NCI-H69 (cell line): ENCODE results near the gene FRMD5.

Experiments used
- DNase-seq: peaks from one replicate; lab custom pipeline; 2025; lab: John Stamatoyannopoulos, UW

FRMD5 gene

DNA sequence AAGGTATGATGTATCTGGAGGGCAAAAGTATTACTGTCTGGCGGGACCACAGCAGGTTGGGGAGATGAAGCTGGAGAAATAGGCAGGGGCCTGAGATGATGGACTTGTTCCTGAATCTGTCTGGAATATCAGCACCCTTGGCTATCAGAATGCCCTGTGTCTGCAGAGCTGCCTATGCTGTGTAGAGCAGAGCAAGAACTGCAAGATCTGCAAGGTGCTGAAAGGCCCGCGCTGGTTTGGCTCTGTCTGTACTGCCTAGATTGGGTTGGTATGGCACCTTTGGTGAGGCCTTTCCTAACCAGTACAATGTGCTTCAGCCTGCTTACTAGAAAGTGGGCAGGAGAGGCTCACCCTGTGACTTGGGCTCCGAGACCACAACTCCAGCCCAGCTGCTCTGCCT lies 271.5 kb downstream of the FRMD5 start:
- DNase-seq: no peak

DNA sequence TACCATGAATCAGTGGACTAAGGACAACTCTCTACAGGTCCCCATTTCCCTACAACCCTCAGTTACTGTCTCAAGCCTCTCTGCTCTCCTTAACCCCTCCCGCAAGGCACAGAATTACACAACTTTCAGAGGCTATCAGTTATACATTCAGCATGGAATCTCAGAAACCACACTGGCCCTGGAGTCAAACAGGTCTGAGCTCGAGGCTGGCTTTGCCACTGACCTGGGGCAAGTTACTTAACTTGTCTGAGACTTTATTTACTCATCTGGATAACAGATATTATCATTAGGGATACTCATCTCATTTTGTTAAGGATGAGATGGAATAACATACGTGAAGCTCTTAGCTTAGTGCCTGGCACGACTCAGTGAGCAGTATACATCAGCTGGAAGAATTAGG lies 273.1 kb downstream of the FRMD5 start:
- DNase-seq: no peak

DNA sequence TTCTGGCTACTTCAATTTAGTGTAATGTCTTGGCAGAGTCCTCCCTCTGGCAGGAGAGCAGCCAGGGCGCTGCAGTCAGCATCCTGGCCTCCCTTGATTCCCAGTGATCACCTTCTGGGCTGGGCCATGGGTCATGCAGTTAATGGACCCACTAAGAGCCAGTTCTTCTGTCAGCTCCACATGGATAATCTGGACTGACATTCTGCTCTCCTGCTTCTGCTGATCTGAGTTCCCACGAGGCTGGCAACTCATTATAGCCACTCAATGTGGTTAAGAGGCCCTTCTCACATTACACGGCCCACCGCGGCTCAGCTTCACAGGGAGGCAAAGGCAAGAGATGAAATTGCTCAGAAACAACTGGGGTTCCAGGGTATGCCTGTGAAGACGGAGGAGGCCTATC lies 274.3 kb downstream of the FRMD5 start:
- DNase-seq: peak; percentile 72

DNA sequence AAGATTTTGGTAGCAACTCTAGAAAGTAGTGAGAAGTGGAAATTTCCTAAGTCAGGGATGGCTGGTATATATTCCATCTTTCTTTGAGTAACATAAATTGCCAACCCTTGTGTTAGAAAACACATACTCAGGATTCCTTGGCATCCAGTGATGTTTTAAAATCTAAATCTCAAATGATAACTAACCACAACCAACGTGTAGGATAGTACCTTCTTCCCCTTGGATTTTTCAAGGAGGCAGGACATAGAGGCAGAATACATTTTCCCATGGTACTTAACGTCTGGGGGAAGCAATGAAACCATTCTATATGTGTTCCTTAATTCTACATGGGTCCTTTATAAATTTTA lies 274.8 kb downstream of the FRMD5 start:
- no peak for DNase-seq

DNA sequence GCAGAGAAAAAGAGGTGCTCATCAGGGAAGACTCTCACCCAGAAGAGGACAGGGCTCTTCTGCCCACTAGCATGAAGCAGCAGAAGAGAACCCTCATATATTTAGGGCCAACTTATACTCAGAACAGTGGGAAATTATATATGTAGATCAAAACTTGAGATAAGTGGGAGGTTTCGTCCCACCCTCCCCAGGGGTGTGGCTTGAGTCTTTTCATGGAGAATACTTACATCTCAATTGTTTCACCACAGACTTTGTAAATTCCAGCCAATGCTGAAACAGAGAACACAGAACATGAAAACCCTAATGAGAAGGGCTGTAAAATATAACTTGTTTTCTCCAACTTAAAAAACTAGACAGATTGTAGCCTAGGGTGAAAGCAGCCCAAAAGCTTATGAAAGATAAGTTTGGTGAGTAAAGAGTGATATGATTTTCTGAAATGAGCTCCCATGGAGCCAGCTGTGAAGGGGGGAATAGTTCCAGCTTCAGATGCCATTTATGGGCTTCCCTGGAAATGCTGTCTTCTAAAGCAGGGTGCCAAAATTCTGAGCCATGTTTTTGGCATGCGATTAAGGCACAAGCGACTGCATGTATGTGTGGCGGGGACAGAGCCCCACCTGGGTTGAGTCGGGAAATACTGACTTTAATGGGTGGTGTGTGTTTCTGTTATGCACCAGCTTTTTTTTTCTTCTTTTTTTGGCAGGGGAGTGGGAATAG lies 275.4 kb downstream of the FRMD5 start:
- DNase-seq: no peak

DNA sequence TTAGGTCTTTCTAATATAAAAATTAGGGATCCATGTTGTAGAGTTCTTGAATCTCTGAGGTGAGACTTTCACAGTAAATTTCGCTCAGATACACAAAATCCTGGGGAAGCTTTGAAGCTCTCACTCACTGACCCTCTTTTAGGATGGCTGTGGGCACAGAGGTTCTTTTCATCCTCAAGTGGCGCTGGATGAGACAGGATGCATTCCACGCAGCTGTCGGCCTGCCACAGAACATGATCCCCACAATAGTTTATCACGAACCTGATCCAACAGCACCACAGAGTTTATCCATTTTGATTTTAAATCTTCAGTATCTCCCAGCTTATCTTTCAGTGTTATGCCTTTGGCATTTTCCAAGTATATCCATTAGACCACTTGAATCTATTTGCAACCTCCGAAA lies 276.4 kb downstream of the FRMD5 start:
- DNase-seq: no peak

DNA sequence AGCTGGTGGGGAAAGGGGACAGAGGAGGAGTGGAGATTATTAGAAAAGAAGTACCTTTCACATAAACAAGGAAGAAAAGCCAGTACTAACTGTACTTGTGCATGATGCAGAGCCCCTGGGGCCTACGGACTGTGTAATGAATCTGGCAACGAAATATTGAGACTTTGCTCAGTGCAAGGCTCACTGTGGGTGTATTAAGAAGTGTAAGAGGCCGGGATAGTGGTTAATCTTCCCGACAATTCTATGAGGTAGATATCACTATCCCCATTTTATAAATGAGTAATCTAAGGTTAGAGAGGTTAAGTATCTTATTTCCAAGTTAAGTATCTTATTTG lies 278.8 kb downstream of the FRMD5 start:
- DNase-seq: no peak

DNA sequence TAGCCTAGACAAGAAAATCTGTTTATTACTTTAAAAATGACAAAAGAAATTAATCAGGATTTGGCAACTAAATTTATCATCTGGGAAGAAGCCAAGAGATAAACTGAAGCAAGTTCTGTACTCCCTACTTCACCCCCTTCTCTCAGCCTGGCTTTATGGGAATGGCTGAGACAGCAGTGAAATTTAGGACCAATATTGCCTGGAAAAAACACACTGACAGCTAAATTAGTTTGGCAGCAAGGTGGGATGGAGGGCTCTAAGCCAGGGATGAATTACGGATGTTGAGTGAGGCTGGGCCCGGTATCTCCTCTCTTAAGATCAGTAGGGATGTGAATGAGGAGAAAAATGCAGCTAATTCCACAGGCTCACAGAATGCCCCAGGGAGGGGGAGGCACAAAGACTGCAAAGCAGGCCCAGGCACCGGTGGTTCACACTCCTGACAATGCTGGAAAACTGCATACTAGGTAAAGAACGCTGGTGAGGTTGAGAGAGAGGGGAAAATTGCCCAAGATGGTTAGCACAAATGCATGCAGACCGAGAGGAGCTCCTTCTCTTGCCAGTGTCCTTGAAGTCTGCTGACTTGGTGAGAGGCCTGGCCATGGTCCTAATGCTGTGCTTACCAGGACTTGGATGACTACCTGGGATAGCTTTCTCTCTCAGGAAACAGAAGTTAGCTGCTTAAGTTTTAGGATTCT lies 279.3 kb downstream of the FRMD5 start:
- no peak for DNase-seq

DNA sequence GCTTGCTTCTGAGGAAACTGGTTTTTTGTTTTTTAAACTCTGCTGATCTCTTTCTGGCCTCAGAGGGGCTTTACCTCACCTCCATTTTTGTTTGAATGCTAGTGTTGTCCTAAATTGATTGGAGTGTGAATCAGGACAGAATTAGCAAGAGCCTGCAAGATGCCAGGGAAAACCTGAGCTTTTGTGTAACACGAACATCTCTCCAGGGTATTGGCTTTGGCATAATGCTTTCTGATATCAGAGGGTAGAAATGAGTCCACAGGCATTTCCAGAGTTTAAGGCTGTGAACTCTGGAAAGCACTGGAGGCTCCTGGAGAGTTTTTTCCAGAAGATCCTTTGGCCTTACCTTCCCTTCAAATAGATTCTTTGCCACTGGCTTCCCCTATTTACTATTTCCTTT lies 281.1 kb downstream of the FRMD5 start:
- no peak for DNase-seq

DNA sequence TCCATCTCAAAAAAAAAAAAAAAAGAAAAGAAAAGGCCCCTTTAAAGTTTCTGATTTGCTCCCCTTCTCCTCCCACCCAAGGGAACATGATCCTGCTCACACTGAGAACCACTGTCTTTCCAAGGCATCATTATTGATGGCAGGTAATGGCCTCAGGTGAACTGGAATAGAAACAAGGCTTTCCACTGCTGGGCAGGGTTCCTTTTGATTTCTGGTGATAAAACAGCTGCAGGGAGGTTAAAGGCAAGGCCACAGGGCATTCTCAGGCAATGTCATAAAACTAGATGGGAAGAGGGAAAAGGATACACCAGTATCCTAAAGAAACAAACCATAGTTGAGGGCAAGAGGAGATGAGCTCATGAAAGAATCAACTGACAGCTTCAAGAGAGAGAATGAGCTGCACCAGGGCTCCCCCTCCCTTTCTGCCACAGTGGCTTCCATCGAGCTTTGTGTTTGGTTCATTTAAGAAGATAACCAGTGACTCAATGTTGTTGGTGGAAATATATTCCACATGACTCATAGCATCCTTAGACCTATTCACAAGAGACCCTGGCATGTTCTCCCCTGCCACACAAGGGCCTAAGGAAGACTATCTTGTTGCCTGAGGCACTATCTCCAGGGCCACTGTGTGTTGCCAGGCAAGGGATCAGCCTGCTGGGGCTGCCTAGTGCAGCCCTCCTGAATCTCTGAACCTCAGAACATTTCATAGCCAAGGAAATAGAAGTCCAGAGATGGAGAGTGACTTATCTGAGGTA lies 281.9 kb downstream of the FRMD5 start:
- DNase-seq: peak; percentile 39

DNA sequence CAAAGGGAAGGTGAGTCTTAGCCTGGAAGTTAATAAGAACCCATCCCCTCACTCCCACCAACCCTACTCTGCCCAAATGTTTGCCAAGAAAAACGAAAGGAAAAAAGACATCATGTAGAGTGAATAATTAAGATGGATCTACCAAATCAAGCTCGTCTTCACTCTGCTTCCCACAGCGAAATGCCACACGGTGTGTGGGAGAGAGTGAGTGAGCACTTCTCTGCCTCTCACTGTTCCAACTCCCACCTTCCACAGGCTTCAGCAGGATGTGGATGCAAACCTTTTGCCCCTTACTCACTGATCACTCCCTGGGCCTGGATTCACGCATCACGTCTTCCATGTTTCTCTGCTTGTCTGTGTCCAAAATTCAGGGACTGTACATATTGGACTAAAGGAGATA lies 282.9 kb downstream of the FRMD5 start:
- DNase-seq: no peak

DNA sequence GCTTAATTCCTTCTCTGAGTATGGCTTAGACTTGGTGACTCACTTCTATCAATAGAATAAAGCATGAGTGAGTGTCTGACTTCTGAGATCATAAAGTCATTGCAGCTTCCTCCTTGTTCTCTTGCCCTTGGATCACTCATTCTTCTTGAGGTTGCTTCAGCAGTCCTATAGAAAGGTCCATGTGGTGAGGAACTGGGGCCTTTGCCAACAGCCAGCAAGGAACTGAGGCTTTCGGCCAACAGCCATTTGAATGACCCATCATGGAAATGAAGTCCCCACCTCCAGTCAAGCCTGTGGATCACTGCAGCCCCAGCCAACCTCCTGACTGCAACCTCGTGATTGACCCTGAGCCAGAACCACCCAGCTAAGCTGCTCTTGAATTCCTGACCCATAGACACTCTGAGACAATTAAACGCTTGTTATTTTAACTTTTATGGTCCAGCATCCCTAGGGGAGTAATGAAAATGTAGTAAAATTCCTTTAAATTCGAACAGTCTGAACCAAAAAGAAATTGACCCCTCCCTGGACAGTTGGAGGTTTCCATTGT lies 283.8 kb downstream of the FRMD5 start:
- no peak for DNase-seq

DNA sequence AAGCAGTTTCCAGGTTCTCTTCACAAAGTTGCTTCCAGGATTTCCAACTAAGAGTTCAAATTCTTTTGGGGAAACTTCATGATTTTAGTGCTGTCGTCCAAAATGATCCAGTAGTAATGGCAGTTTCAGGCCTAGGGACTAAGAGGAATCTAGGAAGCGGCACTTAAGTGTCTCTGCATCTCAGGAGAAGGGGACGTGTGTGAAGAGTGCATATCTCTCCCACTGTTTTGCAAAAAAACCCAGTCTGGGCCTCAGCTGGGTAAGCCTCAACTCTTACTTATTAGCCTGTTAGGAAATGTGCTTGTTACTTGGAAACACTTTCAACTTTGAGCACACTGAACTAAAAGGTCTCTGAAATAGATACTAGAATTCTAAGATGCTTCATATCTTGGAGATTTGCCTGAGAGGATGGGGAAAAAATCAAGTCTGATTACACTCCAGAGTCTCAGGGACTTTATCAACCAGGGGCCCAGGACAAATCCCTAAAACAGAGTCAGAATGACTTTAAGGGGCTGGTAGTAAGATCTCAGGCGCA lies 286.5 kb downstream of the FRMD5 start:
- DNase-seq: no peak

DNA sequence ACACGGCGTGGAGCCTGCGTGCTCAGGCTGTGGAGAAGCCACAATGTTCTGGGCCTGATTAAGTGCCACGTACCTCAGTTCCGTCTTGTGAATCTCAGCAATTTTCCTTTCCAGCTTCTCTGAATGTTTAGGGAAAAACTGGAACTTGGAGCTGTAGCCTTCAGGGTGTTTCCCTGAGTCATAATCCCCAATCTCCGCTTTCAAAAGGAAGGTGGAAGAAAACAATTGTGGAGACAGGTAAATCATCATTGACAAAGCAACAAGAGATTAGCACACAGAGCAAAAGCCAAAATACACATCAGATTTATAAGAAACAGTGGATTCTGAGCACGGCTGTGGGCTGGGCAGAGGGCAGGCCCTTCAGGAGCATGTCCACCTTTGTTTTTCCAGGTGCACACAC lies 289.3 kb downstream of the FRMD5 start:
- no peak for DNase-seq

DNA sequence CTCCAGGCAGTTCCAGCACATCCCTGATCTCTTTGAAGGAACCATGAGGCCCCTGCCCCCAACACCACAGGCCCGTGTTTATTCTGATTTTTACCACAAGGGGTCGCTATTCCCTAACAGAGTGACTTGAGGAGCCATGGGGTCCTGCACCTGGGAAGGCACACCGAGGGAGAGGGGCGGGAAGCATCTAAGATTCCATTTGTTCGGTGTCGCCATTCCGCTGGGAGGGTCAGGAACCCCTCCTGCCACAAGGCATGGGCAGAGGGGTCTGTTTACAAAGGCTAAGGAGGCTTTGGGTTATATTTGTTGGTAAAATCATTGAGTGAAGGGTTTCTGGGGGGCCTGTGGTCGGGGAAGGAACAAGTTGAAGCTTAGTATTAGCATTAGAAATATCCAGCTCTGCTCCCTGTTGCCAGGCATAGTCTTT lies 291.2 kb downstream of the FRMD5 start:
- peak; percentile 79 for DNase-seq

DNA sequence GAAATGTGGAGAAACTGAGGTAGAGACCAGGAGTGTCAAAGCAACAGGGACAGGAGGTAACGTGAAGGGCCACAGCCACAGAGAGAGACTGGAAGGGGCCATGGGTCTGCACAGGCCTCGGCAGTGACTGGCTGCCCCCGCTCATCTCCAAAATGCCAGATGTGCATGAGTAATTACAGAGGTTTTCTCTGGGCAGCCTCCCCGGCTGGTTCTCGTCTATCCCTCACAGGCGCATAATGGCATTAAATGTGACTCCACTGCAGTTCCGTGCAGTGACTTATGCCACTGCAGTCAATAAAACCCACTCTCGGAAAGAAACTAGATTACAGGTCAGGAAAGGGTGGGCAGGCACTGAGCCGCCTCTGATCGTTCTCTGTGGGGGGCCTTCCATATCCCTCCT lies 293.6 kb downstream of the FRMD5 start:
- DNase-seq: no peak

DNA sequence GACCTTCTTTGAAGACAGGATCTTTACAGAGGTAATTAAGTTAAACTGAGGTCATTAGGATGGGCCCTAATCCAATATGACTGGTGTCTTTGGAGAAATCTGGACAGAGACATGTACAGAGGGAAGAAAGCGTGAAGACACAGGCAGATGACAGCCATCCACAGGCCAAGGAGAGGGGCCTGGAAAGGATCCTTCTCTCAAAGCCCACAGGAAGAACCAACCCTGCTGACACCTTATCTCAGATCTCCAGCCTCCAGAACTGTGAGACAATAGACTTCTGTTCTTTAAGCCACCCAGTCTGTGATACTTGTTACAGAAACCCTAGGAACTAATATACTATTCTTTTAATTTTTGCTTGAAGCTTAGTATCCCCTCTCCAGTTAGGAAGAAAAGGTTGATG lies 294.1 kb downstream of the FRMD5 start:
- no peak for DNase-seq

DNA sequence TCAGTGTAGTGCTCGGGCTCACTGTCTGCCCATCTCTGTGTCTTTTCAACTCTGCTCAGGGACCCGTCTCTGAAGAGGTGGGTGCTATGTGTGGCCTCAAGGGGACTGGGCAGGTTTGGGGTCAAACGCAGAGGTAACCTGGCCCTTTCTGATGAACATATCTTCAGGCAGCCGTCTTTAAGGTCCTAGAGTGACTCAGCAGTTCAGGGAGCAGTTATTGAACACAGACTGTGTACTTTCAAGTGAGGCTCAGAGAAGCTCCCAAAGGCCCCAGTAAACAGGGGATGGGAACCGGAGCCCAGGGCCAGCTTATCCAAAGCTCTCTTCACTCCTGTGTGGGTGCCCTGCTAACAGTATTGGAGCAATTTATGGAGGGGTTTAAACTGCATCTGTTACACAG lies 295.1 kb downstream of the FRMD5 start:
- DNase-seq: no peak

DNA sequence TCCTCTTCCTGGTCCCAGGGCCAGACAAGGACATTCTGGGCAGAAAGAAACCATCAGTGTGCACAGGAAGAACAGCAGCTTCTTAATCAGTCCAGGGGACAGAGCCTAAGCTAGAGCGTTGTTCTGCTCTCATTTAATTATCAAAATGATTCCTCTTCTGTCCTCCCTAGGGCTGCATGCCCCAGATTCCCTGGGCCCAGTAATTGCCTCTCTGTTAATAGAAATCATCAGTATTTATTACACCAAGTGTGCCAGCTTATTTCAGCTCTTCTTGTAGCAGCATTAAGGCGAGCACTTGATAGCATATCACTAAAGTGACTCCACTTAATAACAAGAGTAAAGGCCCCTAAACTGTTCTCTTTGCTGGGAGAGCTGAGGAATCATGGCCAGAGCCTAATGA lies 296.2 kb downstream of the FRMD5 start:
- DNase-seq: no peak

DNA sequence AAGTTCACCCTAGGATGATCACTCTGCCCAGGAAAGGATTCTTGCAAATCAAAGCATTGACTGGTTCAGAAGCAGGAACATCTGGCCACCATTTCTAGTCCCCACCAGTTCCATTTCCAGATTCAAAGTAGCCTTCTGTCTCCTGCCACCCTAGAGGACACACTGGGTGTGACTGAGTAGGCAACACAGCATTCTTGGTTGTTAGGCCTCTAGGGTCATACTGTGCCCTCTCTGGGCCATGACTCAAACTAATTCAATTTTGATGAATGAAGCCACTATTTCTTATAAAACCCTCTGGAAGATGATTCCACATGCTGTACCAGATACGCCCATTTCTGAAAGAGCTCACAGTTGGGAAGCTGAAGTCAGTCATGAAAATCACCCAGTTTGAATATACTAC lies 298.5 kb downstream of the FRMD5 start:
- DNase-seq: no peak

DNA sequence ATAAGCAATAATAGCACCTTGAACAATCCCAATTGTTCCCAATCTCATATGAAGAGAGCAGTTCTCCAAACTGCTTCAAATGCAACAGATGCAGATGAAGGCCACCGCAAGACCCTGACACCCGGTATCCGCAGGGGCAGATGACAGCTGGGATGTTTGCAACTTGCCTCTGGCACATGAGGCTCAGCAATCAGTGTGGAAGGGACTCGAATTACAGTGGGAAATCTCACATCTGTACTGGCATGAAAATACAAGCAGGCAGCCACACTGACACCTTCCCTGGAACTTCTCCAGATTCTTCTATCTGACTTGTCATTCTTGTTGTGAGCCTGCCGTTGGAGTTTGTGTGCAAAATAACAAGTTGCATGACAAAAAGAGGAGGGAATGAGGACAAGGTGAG lies 299.5 kb downstream of the FRMD5 start:
- DNase-seq: no peak

DNA sequence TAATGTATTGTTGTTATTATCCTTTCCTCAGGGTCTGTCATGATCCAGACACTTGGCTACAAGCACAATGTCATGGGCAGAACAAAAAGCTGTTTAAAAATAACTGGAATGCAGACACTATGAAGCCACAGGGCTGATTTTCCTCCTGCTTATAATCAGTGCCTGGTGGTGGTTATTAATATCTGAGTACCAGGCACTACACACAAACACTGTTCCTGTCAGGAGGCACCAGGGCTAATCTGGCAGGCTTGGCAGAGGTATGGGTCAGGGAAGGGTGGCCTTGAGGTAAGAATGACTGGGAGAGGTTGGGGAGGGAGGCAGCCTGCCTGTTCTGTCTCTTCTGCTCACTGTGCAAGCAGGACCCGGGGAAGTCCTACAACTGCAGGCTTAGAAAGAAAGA lies 301.1 kb downstream of the FRMD5 start:
- no peak for DNase-seq

DNA sequence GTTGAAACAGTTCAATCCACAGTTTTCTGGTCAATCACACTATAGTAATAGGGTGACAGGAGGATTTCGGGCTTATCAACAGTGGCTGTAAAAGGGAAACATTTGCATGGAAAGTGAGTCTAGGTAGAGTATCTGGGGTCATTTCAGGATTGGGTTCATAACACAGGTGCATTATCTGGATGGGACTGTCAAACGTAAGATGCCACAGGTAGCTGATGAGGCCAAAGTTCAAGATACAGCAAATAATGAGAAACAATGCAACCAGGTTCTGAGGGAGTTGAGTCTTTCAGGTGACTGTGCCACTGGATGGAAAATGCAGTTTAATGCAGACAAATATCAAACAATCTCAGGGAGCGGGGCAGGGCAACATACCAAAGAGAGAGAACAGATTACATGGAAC lies 306.0 kb downstream of the FRMD5 start:
- DNase-seq: no peak
